HepG2 (cell line): ENCODE measurements around the gene BOD1. TPM values are rescaled to one million over a fixed set of nuclear protein-coding genes. Genes with fewer than 3 reads are reported as not detected.

Source experiments
- ATAD3A ChIP-seq: sonication (generic); formaldehyde crosslinking; IDR thresholded peaks from 2 replicates; pipeline ENCODE4 v1.4.0; 2020; ENCODE audit warnings: missing genetic modification reagents
- DPF2 ChIP-seq: sonication (generic); formaldehyde crosslinking; IDR thresholded peaks from 2 replicates; pipeline ENCODE4 v1.4.0; 2020; ENCODE audit warnings: mild to moderate bottlenecking, low read depth, missing genetic modification reagents, borderline replicate concordance
- HOXA3 ChIP-seq: sonication (generic); formaldehyde crosslinking; IDR thresholded peaks from 2 replicates; pipeline ENCODE4 v1.5.0; 2020; ENCODE audit warnings: missing genetic modification reagents
- MIER2 ChIP-seq: IDR thresholded peaks from 2 replicates; pipeline ENCODE4 v1.6.1; 2016; ENCODE audit warnings: missing biosample characterization, missing genetic modification reagents
- NBN ChIP-seq: fragments of 450-650 bp; conservative IDR thresholded peaks from 2 replicates; pipeline ENCODE4 v1.6.1; 2017
- SIX1 ChIP-seq: sonication (generic); formaldehyde crosslinking; IDR thresholded peaks from 2 replicates; pipeline ENCODE4 v1.4.0; 2020; ENCODE audit warnings: missing genetic modification reagents, borderline replicate concordance
- SOX13 ChIP-seq, 3 experiments: fragments of 450-650 bp in 1 of 3; sonication (generic) in 1 of 3; formaldehyde crosslinking in 1 of 3; IDR thresholded peaks in 2 of 3; conservative IDR thresholded peaks in 1 of 3; 2 replicates each; pipeline versions ENCODE4 v1.5.0 to v1.6.1; 2016 to 2020; ENCODE audit warnings: antibody characterized with exemption in 1 of 3, mild to moderate bottlenecking in 1 of 3, missing compliant biosample characterization in 1 of 3, missing genetic modification reagents in 1 of 3, moderate library complexity in 1 of 3
- SRY ChIP-seq: sonication (generic); formaldehyde crosslinking; IDR thresholded peaks from 2 replicates; pipeline ENCODE4 v1.8.0; 2022; ENCODE audit warnings: mild to moderate bottlenecking, missing genetic modification reagents
- TBX2 ChIP-seq: sonication (generic); formaldehyde crosslinking; IDR thresholded peaks from 2 replicates; pipeline ENCODE4 v1.5.0; 2020; ENCODE audit warnings: missing genetic modification reagents, mild to moderate bottlenecking, borderline replicate concordance
- ZBTB1 ChIP-seq: sonication (generic); formaldehyde crosslinking; IDR thresholded peaks from 2 replicates; pipeline ENCODE4 v1.4.0; 2020; ENCODE audit warnings: missing genetic modification reagents, borderline replicate concordance
- ZFAT ChIP-seq: sonication (generic); formaldehyde crosslinking; conservative IDR thresholded peaks from 2 replicates; pipeline ENCODE4 v1.8.1; 2023; ENCODE audit warnings: missing genetic modification reagents, inconsistent platforms
- ZNF230 ChIP-seq: sonication (generic); formaldehyde crosslinking; IDR thresholded peaks from 2 replicates; pipeline ENCODE4 v1.4.0; 2020; ENCODE audit warnings: mild to moderate bottlenecking, missing genetic modification reagents
- ZNF274 ChIP-seq: sonication (generic); formaldehyde crosslinking; IDR thresholded peaks from 2 replicates; pipeline ENCODE4 v1.5.1; 2020; ENCODE audit warnings: mild to moderate bottlenecking, missing genetic modification reagents
- polyA plus RNA-seq, 8 experiments: library from polyadenylated mRNA; depleted of rRNA in 3 of 8; stranded (reverse) in 7 of 8; unstranded in 1 of 8; fragments of >200 nt; fragmentation: Illumina TruSeq in 4 of 8; extraction: Trizol in 4 of 8; gene quantifications; 2 replicates each; pipeline versions ENCODE4 v1.2.1 to v1.2.3, GENCODE V29; 2011 to 2016; ENCODE audit warnings: low read depth in 4 of 8, missing spikeins in 1 of 8, mixed read lengths in 1 of 8; ENCODE audit not compliant: insufficient read depth in 1 of 8
- total RNA-seq, 5 experiments: library from RNA; depleted of rRNA; stranded (reverse); fragments of >200 nt; fragmentation: Illumina TruSeq; extraction: Trizol; gene quantifications; 2 replicates each; pipeline ENCODE4 v1.2.3, GENCODE V29; 2016; ENCODE audit warnings: low read depth in 1 of 5
- TF ChIP-seq, protein P1 (sequence below): IDR thresholded peaks from 2 replicates; pipeline ENCODE4 v1.6.1; 2016
- TF ChIP-seq, protein P2 (sequence below): sonication (generic); formaldehyde crosslinking; IDR thresholded peaks from 2 replicates; pipeline ENCODE4 v1.5.0; 2020; ENCODE audit warnings: missing genetic modification reagents
- TF ChIP-seq, protein P3 (sequence below): sonication (generic); formaldehyde crosslinking; IDR thresholded peaks from 2 replicates; pipeline ENCODE4 v1.4.0; 2020; ENCODE audit warnings: missing genetic modification reagents
- TF ChIP-seq, protein P4 (sequence below): sonication (generic); formaldehyde crosslinking; IDR thresholded peaks from 2 replicates; pipeline ENCODE4 v1.4.0; 2020; ENCODE audit warnings: missing genetic modification reagents, borderline replicate concordance
- TF ChIP-seq, protein P5 (sequence below): sonication (generic); formaldehyde crosslinking; IDR thresholded peaks from 2 replicates; pipeline ENCODE4 v1.5.1; 2020; ENCODE audit warnings: mild to moderate bottlenecking, moderate library complexity, missing genetic modification reagents
- TF ChIP-seq, protein P6 (sequence below): sonication (generic); formaldehyde crosslinking; conservative IDR thresholded peaks from 2 replicates; pipeline ENCODE4 v1.8.1; 2023; ENCODE audit warnings: missing genetic modification reagents

The BOD1 gene
- total and polyA plus RNA-seq, 2 of the 13 experiments (the other 11 are each of a cell fraction or from before 2014, with no cell fraction given) = 81.5 to 103 TPM

DNA sequence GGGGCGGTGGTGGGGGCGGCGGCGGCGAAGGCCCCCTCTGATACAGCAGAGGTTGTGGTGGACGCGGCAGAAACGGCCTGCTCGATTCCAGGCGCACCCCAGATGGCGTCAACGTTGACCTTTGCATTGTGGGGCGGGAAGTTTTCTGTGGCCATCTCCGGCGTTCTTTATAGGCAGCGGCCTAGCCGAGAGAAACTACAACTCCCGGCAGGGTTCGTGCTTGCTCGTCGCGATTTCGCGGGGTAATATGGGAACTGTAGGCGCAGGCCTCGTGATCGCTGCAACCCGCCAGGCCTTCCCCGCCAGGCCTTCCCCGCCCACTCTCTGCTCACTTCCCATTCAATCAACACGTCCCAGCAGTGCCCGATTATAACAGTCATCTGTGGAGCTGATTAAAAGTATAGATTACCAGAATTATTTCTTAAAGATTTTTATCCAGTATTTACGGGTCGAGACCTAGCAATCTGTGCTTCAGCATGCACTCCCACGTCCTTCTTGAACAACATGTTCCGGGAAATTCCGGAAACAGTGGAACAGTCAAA is at the start of gene BOD1 (continued):
- TF ChIP-seq, protein P1, sequence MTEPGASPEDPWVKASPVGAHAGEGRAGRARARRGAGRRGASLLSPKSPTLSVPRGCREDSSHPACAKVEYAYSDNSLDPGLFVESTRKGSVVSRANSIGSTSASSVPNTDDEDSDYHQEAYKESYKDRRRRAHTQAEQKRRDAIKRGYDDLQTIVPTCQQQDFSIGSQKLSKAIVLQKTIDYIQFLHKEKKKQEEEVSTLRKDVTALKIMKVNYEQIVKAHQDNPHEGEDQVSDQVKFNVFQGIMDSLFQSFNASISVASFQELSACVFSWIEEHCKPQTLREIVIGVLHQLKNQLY (CRISPR knock-in tag) = no peak
- TF ChIP-seq HOXA3 (CRISPR knock-in tag) = peak; percentile 79; the same call in 1 of the 2 replicates
- TF ChIP-seq, protein P2, sequence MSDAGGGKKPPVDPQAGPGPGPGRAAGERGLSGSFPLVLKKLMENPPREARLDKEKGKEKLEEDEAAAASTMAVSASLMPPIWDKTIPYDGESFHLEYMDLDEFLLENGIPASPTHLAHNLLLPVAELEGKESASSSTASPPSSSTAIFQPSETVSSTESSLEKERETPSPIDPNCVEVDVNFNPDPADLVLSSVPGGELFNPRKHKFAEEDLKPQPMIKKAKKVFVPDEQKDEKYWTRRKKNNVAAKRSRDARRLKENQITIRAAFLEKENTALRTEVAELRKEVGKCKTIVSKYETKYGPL (CRISPR knock-in tag) = 0 out of 2 replicates have a peak, but pooled peaks have one; percentile 62
- TF ChIP-seq MIER2 = 0 out of 2 replicates have a peak, but pooled peaks have one; percentile 34
- no peak for TF ChIP-seq ZFAT (CRISPR knock-in tag)
- TF ChIP-seq SIX1 (CRISPR knock-in tag) = no peak
- TF ChIP-seq SRY (CRISPR knock-in tag) = no peak
- TF ChIP-seq, protein P3, sequence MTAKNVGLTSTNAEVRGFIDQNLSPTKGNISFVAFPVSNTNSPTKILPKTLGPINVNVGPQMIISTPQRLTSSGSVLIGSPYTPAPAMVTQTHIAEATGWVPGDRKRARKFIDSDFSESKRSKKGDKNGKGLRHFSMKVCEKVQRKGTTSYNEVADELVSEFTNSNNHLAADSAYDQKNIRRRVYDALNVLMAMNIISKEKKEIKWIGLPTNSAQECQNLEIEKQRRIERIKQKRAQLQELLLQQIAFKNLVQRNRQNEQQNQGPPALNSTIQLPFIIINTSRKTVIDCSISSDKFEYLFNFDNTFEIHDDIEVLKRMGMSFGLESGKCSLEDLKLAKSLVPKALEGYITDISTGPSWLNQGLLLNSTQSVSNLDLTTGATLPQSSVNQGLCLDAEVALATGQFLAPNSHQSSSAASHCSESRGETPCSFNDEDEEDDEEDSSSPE (CRISPR knock-in tag) = peak; percentile 70
- 0 out of 2 replicates have a peak, but pooled peaks have one; percentile 23 for TF ChIP-seq TBX2 (CRISPR knock-in tag)
- TF ChIP-seq ZBTB1 (CRISPR knock-in tag) = no peak
- no peak for TF ChIP-seq ZNF274 (CRISPR knock-in tag)
- TF ChIP-seq SOX13 (IDR thresholded peaks at IDR 0.05) = peak; percentile 34; the same call in 1 of the 2 replicates
- peak in 1 of 2 experiments; percentile 10; a peak in 1 of 4 replicates for TF ChIP-seq SOX13 (CRISPR knock-in tag; conservative IDR thresholded peaks at IDR 0.05 in 1 of 2, IDR thresholded peaks at IDR 0.05 in 1 of 2)
- TF ChIP-seq NBN = no peak
- TF ChIP-seq ZNF230 = 0 out of 2 replicates have a peak, but pooled peaks have one; percentile 78
- TF ChIP-seq ATAD3A (CRISPR knock-in tag) = no peak
- TF ChIP-seq, protein P4, sequence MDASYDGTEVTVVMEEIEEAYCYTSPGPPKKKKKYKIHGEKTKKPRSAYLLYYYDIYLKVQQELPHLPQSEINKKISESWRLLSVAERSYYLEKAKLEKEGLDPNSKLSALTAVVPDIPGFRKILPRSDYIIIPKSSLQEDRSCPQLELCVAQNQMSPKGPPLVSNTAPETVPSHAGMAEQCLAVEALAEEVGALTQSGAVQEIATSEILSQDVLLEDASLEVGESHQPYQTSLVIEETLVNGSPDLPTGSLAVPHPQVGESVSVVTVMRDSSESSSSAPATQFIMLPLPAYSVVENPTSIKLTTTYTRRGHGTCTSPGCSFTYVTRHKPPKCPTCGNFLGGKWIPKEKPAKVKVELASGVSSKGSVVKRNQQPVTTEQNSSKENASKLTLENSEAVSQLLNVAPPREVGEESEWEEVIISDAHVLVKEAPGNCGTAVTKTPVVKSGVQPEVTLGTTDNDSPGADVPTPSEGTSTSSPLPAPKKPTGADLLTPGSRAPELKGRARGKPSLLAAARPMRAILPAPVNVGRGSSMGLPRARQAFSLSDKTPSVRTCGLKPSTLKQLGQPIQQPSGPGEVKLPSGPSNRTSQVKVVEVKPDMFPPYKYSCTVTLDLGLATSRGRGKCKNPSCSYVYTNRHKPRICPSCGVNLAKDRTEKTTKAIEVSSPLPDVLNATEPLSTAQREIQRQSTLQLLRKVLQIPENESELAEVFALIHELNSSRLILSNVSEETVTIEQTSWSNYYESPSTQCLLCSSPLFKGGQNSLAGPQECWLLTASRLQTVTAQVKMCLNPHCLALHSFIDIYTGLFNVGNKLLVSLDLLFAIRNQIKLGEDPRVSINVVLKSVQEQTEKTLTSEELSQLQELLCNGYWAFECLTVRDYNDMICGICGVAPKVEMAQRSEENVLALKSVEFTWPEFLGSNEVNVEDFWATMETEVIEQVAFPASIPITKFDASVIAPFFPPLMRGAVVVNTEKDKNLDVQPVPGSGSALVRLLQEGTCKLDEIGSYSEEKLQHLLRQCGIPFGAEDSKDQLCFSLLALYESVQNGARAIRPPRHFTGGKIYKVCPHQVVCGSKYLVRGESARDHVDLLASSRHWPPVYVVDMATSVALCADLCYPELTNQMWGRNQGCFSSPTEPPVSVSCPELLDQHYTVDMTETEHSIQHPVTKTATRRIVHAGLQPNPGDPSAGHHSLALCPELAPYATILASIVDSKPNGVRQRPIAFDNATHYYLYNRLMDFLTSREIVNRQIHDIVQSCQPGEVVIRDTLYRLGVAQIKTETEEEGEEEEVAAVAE (CRISPR knock-in tag) = 0 out of 2 replicates have a peak, but pooled peaks have one; percentile 50
- no peak for TF ChIP-seq DPF2
- TF ChIP-seq, protein P5, sequence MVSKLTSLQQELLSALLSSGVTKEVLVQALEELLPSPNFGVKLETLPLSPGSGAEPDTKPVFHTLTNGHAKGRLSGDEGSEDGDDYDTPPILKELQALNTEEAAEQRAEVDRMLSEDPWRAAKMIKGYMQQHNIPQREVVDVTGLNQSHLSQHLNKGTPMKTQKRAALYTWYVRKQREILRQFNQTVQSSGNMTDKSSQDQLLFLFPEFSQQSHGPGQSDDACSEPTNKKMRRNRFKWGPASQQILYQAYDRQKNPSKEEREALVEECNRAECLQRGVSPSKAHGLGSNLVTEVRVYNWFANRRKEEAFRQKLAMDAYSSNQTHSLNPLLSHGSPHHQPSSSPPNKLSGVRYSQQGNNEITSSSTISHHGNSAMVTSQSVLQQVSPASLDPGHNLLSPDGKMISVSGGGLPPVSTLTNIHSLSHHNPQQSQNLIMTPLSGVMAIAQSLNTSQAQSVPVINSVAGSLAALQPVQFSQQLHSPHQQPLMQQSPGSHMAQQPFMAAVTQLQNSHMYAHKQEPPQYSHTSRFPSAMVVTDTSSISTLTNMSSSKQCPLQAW (CRISPR knock-in tag) = peak; percentile 37; the same call in 1 of the 2 replicates
- TF ChIP-seq, protein P6, sequence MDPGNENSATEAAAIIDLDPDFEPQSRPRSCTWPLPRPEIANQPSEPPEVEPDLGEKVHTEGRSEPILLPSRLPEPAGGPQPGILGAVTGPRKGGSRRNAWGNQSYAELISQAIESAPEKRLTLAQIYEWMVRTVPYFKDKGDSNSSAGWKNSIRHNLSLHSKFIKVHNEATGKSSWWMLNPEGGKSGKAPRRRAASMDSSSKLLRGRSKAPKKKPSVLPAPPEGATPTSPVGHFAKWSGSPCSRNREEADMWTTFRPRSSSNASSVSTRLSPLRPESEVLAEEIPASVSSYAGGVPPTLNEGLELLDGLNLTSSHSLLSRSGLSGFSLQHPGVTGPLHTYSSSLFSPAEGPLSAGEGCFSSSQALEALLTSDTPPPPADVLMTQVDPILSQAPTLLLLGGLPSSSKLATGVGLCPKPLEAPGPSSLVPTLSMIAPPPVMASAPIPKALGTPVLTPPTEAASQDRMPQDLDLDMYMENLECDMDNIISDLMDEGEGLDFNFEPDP (CRISPR knock-in tag) = no peak
